Mesendoderm (in vitro differentiated cells): ENCODE results near the gene AICDA.

ENCODE experiments used
- DNase-seq: peaks from one replicate; pipeline ENCODE4 v3.0.0; 2013
- H2AK5ac ChIP-seq: 2 replicates; pipeline ENCODE4 v1.6.1; 2013; ENCODE audit warnings: low read length, inconsistent platforms
- H2BK120ac ChIP-seq: 2 replicates; pipeline ENCODE4 v1.6.1; 2013; ENCODE audit warnings: low read depth, mild to moderate bottlenecking, low read length, moderate library complexity, mixed read lengths
- H2BK15ac ChIP-seq: replicated peaks from 2 replicates; pipeline ENCODE4 v1.6.1; 2013; ENCODE audit warnings: low read depth, mild to moderate bottlenecking, moderate library complexity
- H2BK5ac ChIP-seq: 2 replicates; pipeline ENCODE4 v1.6.1; 2013; ENCODE audit warnings: low read length, inconsistent platforms
- H3K18ac ChIP-seq: 2 replicates; pipeline ENCODE4 v1.6.1; 2013; ENCODE audit warnings: mild to moderate bottlenecking, low read length, mixed read lengths
- H3K23ac ChIP-seq: one replicate; pipeline ENCODE4 v1.6.1; 2013; ENCODE audit warnings: low read length
- H3K27ac ChIP-seq: 2 replicates; pipeline ENCODE4 v1.5.1; 2013; ENCODE audit warnings: low read depth, mild to moderate bottlenecking, inconsistent platforms, low read length, moderate library complexity
- H3K27me3 ChIP-seq: 2 replicates; pipeline ENCODE4 v1.6.1; 2013; ENCODE audit warnings: low read length, control low read depth, mild to moderate bottlenecking, inconsistent platforms; ENCODE audit not compliant: insufficient read depth, poor library complexity
- H3K36me3 ChIP-seq: 2 replicates; pipeline ENCODE4 v1.6.1; 2013; ENCODE audit warnings: low read length, inconsistent platforms; ENCODE audit not compliant: control insufficient read depth, insufficient read depth
- H3K4ac ChIP-seq: one replicate; pipeline ENCODE4 v1.6.1; 2013; ENCODE audit warnings: low read depth, mild to moderate bottlenecking, low read length, moderate library complexity
- H3K4me1 ChIP-seq: 2 replicates; pipeline ENCODE4 v1.6.1; 2013; ENCODE audit warnings: low read depth, low read length, inconsistent platforms; ENCODE audit not compliant: control insufficient read depth
- H3K4me2 ChIP-seq: 2 replicates; pipeline ENCODE4 v1.6.1; 2013; ENCODE audit warnings: low read length
- H3K4me3 ChIP-seq: 2 replicates; pipeline ENCODE4 v1.5.1; 2013; ENCODE audit warnings: mild to moderate bottlenecking, low read length
- H3K56ac ChIP-seq: one replicate; pipeline ENCODE4 v1.6.1; 2013; ENCODE audit warnings: low read length
- H3K79me1 ChIP-seq: 2 replicates; pipeline ENCODE4 v1.6.1; 2013; ENCODE audit warnings: low read length, inconsistent platforms
- H3K79me2 ChIP-seq: 2 replicates; pipeline ENCODE4 v1.6.1; 2013; ENCODE audit warnings: mild to moderate bottlenecking, low read length; ENCODE audit not compliant: control insufficient read depth, insufficient read depth
- H3K9ac ChIP-seq: 2 replicates; pipeline ENCODE4 v1.6.1; 2013; ENCODE audit warnings: low read length, inconsistent platforms
- H4K5ac ChIP-seq: one replicate; pipeline ENCODE4 v1.6.1; 2013; ENCODE audit warnings: low read length
- H4K8ac ChIP-seq: one replicate; pipeline ENCODE4 v1.6.1; 2013; ENCODE audit warnings: low read depth, mild to moderate bottlenecking, control low read depth, low read length, moderate library complexity
- WGBS: extraction: QIAGEN DNeasy Blood & Tissue Kit; methylation state at CpG from one replicate; pipeline ENCODE4 v1.1.7; 2013; ENCODE audit warnings: low lambda C conversion rate, missing lambda C conversion rate; ENCODE audit not compliant: insufficient coverage; ENCODE audit errors: extremely low coverage; 5-methylcytosine and 5-hydroxymethylcytosine counted together

The AICDA gene

GRCh38 chr12:8563356-8563755 lies 49.3 kb downstream of the AICDA start:
- H3K4me3 ChIP-seq: no peak overlapping the region
- H2BK15ac ChIP-seq: no peak overlapping the region
- no peaks in the 10 kb centered on the region for H3K36me3 ChIP-seq
- no peak overlapping the region for H2BK5ac ChIP-seq
- no peak overlapping the region for H3K23ac ChIP-seq
- no peak overlapping the region for H3K4ac ChIP-seq
- H3K56ac ChIP-seq: no peak overlapping the region
- no peak overlapping the region for H3K9ac ChIP-seq
- H3K4me2 ChIP-seq: no peak overlapping the region
- no peaks in the 10 kb centered on the region for H3K27me3 ChIP-seq
- no peak overlapping the region for H2BK120ac ChIP-seq
- no peak overlapping the region for H3K18ac ChIP-seq
- no peak overlapping the region for H4K5ac ChIP-seq
- no peaks in the 10 kb centered on the region for H3K4me1 ChIP-seq
- no peak overlapping the region for H4K8ac ChIP-seq
- no peaks in the 10 kb centered on the region for H3K79me2 ChIP-seq
- H3K79me1 ChIP-seq: no peaks in the 10 kb centered on the region
- no peak overlapping the region for H2AK5ac ChIP-seq
- no CpG with 5 or more reads among the region's 3 CpGs for WGBS
- no peak for DNase-seq
- H3K27ac ChIP-seq: no peak overlapping the region

GRCh38 chr12:8562310-8562709 lies 50.3 kb downstream of the AICDA start:
- no peak overlapping the region for H3K27ac ChIP-seq
- H3K36me3 ChIP-seq: no peaks in the 10 kb centered on the region
- H3K18ac ChIP-seq: no peak overlapping the region
- H4K8ac ChIP-seq: no peak overlapping the region
- no CpG with 5 or more reads among the region's 6 CpGs for WGBS
- H2BK120ac ChIP-seq: no peak overlapping the region
- DNase-seq: peak; percentile 27
- H2BK15ac ChIP-seq: no peak overlapping the region
- no peak overlapping the region for H3K23ac ChIP-seq
- no peak overlapping the region for H3K4me2 ChIP-seq
- H3K56ac ChIP-seq: no peak overlapping the region
- no peaks in the 10 kb centered on the region for H3K79me2 ChIP-seq
- H3K4me3 ChIP-seq: no peak overlapping the region
- H3K79me1 ChIP-seq: no peaks in the 10 kb centered on the region
- no peaks in the 10 kb centered on the region for H3K4me1 ChIP-seq
- H4K5ac ChIP-seq: no peak overlapping the region
- no peak overlapping the region for H2BK5ac ChIP-seq
- no peak overlapping the region for H2AK5ac ChIP-seq
- H3K9ac ChIP-seq: no peak overlapping the region
- H3K27me3 ChIP-seq: no peaks in the 10 kb centered on the region
- H3K4ac ChIP-seq: no peak overlapping the region

- no peak overlapping the region for H3K23ac ChIP-seq
- WGBS: no CpG with 5 or more reads among the region's 4 CpGs
- H3K4me2 ChIP-seq: no peak overlapping the region
- H3K27me3 ChIP-seq: no peaks in the 10 kb centered on the region
- no peak overlapping the region for H4K5ac ChIP-seq
- no peaks in the 10 kb centered on the region for H3K36me3 ChIP-seq
- H3K79me2 ChIP-seq: no peaks in the 10 kb centered on the region
- H3K4me1 ChIP-seq: no peaks in the 10 kb centered on the region
- no peak overlapping the region for H2AK5ac ChIP-seq
- no peak overlapping the region for H3K27ac ChIP-seq
- no peak overlapping the region for H3K18ac ChIP-seq
- no peak overlapping the region for H3K4me3 ChIP-seq
- no peak overlapping the region for H2BK15ac ChIP-seq
- no peak overlapping the region for H3K56ac ChIP-seq
- H3K9ac ChIP-seq: no peak overlapping the region
- no peak overlapping the region for H4K8ac ChIP-seq
- no peak overlapping the region for H2BK120ac ChIP-seq
- DNase-seq: no peak
- H3K79me1 ChIP-seq: no peaks in the 10 kb centered on the region
- no peak overlapping the region for H3K4ac ChIP-seq
- no peak overlapping the region for H2BK5ac ChIP-seq
These were observed 51.6 kb downstream of the AICDA start for GRCh38 chr12:8561011-8561410.

GRCh38 chr12:8559676-8560075 lies 53.0 kb downstream of the AICDA start:
- Histone ChIP-seq H4K5ac (no peak overlapping the region), H2BK15ac (no peak overlapping the region), H2AK5ac (no peak overlapping the region), H3K23ac (no peak overlapping the region), H3K27me3 (no peaks in the 10 kb centered on the region), H3K4me3 (no peak overlapping the region), H3K4me2 (no peak overlapping the region), H3K56ac (no peak overlapping the region), H4K8ac (no peak overlapping the region), H2BK5ac (no peak overlapping the region), H3K27ac (no peak overlapping the region), H3K4me1 (no peaks in the 10 kb centered on the region), H3K9ac (no peak overlapping the region), H3K36me3 (no peaks in the 10 kb centered on the region), H3K79me2 (no peaks in the 10 kb centered on the region), H3K4ac (no peak overlapping the region), H3K79me1 (no peaks in the 10 kb centered on the region), H3K18ac (no peak overlapping the region), H2BK120ac (no peak overlapping the region)
- no peak for DNase-seq
- no CpG with 5 or more reads among the region's 11 CpGs for WGBS

GRCh38 chr12:8556531-8557097 lies 56.0 kb downstream of the AICDA start:
- H3K23ac ChIP-seq: no peak overlapping the region

More at GRCh38 chr12:8556531-8557097, 56.0 kb downstream of the AICDA start:
- H4K8ac ChIP-seq: no peak overlapping the region
- no peak overlapping the region for H4K5ac ChIP-seq
- no peak for DNase-seq
- H3K18ac ChIP-seq: no peak overlapping the region
- H3K4me2 ChIP-seq: no peak overlapping the region
- H3K27ac ChIP-seq: no peak overlapping the region
- H3K56ac ChIP-seq: no peak overlapping the region
- no peak overlapping the region for H2BK15ac ChIP-seq
- no peaks in the 10 kb centered on the region for H3K36me3 ChIP-seq
- no peak overlapping the region for H3K9ac ChIP-seq
- H3K4ac ChIP-seq: no peak overlapping the region
- H3K4me1 ChIP-seq: no peaks in the 10 kb centered on the region
- H3K27me3 ChIP-seq: no peaks in the 10 kb centered on the region
- no peaks in the 10 kb centered on the region for H3K79me2 ChIP-seq
- H2BK120ac ChIP-seq: no peak overlapping the region
- no peak overlapping the region for H2BK5ac ChIP-seq
- no peaks in the 10 kb centered on the region for H3K79me1 ChIP-seq
- no peak overlapping the region for H2AK5ac ChIP-seq
- no CpG with 5 or more reads among the region's 2 CpGs for WGBS
- H3K4me3 ChIP-seq: no peak overlapping the region
